Measurements from ENCODE around the gene OR6Q1.
"Not testable (repeated sequence)": the region's sequence is repeated elsewhere in the genome, so short reads cannot be mapped to it uniquely, and the experiment has no call there.

Gene OR6Q1

GRCh38 chr11:58030653-58031052 lies at the start of gene OR6Q1:
TSS of gene OR6Q1 (plus strand) at chr11:58030953. CDS start at chr11:58030953, 0 bp downstream.
- DNase-seq (ENCODE audit: low read depth), result no peak

GRCh38 chr11:57981536-57981935 lies 49.2 kb upstream of the OR6Q1 start:
- no peak for DNase-seq (ENCODE audit: low read depth)

GRCh38 chr11:57982776-57983175 lies 48.0 kb upstream of the OR6Q1 start:
- no peak for DNase-seq (ENCODE audit: low read depth)

GRCh38 chr11:57983191-57983590 lies 47.6 kb upstream of the OR6Q1 start:
- DNase-seq (ENCODE audit: low read depth), result no peak

GRCh38 chr11:57999523-57999922 lies 31.2 kb upstream of the OR6Q1 start:
- DNase-seq (ENCODE audit: low read depth), result not testable (repeated sequence)

- not testable (repeated sequence) for DNase-seq (ENCODE audit: low read depth)
Measured at GRCh38 chr11:58000021-58000420, 30.7 kb upstream of the OR6Q1 start.

- no peak for DNase-seq (ENCODE audit: low read depth)
Measured at GRCh38 chr11:58000699-58001098, 30.1 kb upstream of the OR6Q1 start.

GRCh38 chr11:58003036-58003435 lies 27.7 kb upstream of the OR6Q1 start:
- DNase-seq (ENCODE audit: low read depth), result no peak

GRCh38 chr11:58003591-58003990 lies 27.2 kb upstream of the OR6Q1 start:
- no peak for DNase-seq (ENCODE audit: low read depth)

GRCh38 chr11:58004664-58005063 lies 26.1 kb upstream of the OR6Q1 start:
- DNase-seq (ENCODE audit: low read depth), result no peak

GRCh38 chr11:58006940-58007339 lies 23.8 kb upstream of the OR6Q1 start:
- no peak for DNase-seq (ENCODE audit: low read depth)

GRCh38 chr11:58011771-58012170 lies 19.0 kb upstream of the OR6Q1 start:
- no peak for DNase-seq (ENCODE audit: low read depth)

- no peak for DNase-seq (ENCODE audit: low read depth)
Measured at GRCh38 chr11:58023435-58023931, 7.3 kb upstream of the OR6Q1 start, which contains the start of gene OR9Q1. TSS of gene OR9Q1 (plus strand) at chr11:58023881. CDS start at chr11:58179445, 155,564 bp downstream.

- no peak for DNase-seq (ENCODE audit: low read depth)
Measured at GRCh38 chr11:58024601-58025091, 6.1 kb upstream of the OR6Q1 start.

GRCh38 chr11:58027341-58027740 lies 3.4 kb upstream of the OR6Q1 start:
- no peak for DNase-seq (ENCODE audit: low read depth)

- DNase-seq (ENCODE audit: low read depth), result no peak
Measured at GRCh38 chr11:58028687-58029411, 1.9 kb upstream of the OR6Q1 start.

- DNase-seq (ENCODE audit: low read depth), result no peak
Measured at GRCh38 chr11:58034471-58034870, 3.7 kb downstream of the OR6Q1 start.

GRCh38 chr11:58039589-58039988 lies 8.8 kb downstream of the OR6Q1 start:
- no peak for DNase-seq (ENCODE audit: low read depth)

- DNase-seq (ENCODE audit: low read depth), result no peak
Measured at GRCh38 chr11:58043379-58043778, 12.6 kb downstream of the OR6Q1 start.

GRCh38 chr11:58046231-58046630 lies 15.5 kb downstream of the OR6Q1 start:
- DNase-seq (ENCODE audit: low read depth), result no peak

- no peak for DNase-seq (ENCODE audit: low read depth)
Measured at GRCh38 chr11:58047818-58048217, 17.1 kb downstream of the OR6Q1 start.

GRCh38 chr11:58055806-58056401 lies 25.2 kb downstream of the OR6Q1 start:
- DNase-seq (ENCODE audit: low read depth), result no peak

GRCh38 chr11:58057481-58057880 lies 26.7 kb downstream of the OR6Q1 start:
- DNase-seq (ENCODE audit: low read depth), result no peak
